Measurements from ENCODE around the gene MNAT1.

The MNAT1 gene

DNA sequence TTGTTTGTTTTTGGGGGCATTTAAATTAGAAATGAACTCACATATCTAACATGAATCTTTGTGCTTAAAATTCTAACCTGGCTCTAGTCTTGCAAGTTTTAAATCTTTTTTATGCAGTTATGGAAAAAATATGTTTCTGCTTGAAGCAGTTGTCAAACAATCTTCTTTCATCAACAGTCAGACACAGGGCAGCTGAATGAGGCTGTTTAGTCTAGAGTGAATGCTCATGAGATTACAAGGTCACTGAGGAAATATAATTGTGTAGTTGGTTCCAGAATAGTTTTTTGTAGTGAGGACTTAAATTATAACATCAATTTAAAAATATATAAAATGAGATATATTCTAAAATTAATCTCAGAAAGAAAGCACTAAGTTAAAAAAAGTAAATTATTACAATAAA, 169.8 kb downstream of the MNAT1 start:
- FAIRE-seq: no peak

DNA sequence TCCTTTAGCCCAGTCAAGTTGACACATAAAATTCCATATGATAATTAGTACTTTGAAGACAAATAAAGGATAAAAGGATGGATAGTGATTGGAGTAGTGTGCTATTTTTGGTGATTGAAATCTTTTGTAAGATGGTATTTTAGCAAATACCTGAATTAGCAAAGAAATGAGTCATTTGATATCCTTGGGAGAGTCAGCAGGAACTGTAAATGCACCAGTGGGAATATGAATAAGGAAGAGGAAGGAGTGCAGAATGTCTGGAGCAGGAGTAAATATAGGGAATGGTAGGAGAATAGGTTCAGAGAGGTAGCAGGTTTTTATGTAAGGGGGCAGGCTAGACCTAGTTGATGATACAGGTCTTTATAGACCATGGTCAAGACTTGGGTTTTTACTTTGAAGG, 171.4 kb downstream of the MNAT1 start:
- no peak for FAIRE-seq

DNA sequence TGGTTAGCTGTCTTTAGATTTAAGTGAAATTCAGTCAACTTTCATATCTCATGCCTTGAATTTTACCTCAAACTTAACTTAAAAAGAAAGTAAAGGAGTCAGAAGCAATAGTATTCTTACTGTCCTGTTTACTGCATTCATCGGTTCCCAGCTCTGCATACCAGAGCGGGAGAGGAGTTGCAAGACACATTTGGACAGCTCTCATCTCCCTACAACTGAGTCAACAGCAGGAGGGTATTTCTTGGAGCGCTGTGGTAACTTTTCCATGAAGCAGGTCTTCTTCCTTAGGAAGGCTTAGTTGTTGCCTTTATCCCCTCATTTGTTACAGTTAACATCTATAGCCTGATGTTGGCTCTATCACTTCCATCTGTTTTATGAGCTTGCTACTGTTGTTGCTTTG, 181.2 kb downstream of the MNAT1 start:
- no peak for FAIRE-seq

DNA sequence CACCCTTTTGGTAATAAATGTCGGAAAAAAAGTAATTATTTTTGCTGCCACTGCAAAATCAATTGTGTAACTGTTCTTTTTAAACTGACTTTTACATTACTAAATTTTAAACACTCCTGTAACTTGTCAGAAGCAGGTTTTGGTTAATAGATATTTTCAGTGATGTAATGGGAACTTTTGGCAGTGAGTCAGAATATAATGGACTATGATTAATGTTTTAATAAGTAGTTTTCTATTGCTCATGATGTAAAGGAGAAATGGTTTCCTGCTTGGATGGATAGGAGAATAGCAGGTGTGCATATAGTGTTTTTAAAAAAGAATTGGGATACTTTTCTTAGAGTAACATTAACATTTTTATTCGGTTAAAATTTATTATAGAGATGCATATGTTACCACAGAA, 187.5 kb downstream of the MNAT1 start:
- FAIRE-seq: no peak

DNA sequence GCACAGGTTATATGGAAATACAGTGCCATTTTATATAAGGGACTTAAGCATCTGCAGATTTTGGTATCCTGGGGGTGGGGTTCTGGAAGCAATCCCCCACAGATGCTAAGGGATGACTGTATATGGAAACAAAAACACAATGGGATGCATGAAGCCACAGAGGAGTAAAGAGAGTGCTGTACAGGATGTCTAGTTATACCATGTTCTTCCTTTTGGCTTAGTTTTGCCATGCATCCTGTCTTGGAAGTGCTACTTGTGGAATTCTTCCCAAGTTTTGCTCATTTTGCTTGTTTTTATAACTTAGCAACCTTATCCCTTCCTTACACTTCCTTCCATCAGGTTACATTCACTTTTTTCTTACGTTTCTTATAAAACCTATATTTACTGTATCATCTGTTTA, 190.7 kb downstream of the MNAT1 start:
- FAIRE-seq: no peak

DNA sequence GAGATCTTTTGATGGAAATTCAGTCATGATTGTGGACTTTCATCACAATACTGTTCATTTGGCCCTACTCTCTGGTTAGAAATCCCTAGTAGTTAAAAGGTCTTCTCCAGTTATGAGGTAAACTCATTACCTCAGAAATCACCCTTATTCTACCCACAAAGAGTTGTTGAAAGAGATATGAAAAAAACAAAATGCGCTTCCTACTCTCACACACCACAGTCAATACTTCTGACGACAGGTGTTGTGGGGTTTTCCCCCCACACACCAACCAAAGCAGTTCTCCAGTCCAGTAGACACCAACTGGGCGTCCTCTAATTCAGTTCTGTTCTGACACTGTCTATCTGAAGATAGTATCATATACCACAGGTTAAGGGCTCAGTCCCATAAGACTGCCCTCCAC, 191.4 kb downstream of the MNAT1 start:
- no peak for FAIRE-seq

DNA sequence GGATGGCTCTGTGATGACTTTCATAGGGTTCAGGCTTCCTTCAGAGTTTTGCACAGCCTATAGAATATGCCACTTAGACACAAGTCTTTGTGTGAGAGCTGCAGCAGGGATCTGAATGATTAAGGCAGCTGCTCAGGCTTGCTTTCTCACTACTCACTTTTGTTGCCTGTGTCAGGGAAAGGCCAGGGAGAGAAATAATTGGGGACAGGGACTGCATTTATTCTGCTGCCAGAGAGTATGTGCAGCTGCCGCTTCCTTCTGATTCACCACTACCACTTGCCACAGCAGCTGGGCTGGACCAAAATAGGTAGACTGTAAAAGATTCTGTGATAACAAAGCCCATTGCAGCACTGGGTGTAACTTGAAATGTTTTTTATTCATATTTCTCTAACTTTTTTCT, 196.7 kb downstream of the MNAT1 start:
- no peak for FAIRE-seq

DNA sequence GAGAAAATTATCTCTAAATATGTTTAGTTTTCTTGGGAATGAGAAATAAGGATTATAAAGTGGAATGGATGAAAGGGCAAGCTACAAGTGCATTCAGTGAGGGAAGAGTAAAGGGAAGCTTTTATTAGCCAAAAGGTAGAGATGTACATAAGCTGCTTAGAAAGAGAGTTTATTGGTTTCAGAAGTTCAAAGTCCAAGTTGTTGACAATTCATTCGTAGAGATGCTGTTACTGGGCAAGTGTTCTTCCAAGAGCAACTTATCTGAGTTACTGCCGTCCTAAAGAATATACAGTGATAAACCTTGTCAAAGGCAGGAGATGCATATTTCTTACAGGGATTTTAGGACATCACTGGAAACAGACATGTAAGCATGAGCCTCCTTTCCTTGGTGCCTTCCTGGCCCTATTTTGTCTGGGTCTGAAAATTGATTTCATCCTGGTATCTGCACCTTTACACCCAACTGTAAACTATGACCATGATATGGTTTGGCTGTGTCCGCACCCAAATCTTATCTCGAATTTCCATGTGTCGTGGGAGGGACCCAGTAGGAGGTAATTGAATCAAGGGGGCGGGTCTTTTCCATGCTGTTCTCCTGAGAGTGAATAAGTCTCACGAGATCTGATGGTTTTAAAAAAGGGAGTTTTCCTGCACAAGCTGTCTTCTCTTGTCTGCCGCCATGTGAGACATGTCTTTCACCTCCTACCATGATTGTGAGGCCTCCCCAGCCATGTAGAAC, 199.5 kb downstream of the MNAT1 start:
- FAIRE-seq: no peak

DNA sequence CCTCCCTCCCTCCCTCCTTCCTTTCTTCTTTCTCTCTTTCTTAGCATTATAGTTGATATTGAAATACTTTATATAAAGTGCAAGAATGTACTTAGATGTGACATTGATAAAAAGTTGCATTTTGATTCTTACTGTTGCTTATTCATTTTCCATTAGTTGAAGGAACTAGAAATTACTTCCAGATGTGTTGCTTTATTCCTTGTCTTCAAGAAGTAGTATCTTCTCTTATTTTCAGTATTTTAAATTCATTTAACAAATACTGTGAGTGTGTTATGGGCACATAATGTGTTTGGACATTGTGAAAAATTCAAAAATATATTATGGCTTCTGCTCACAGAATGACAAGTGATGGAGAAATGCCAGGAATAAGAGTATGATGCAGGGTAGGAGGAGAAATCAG, 200.8 kb downstream of the MNAT1 start:
- FAIRE-seq: no peak

DNA sequence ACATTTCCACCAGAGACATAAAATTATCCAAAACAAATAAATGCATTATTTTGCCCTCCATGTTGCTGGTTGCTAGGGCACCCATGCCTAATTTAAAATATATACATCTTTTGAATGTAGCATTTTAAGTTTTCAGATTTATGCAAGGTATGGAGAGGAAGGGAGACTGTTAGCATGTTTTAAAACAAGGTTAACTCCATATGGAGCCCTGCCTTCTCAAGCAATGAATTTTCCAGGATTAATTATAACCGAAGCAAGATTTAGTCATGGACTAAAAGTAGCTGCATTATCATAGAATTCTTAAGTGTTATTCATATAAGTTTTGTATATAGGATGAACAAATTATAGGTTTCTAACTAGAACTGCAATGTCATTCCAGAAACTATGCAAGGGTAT, 209.1 kb downstream of the MNAT1 start:
- no peak for FAIRE-seq

DNA sequence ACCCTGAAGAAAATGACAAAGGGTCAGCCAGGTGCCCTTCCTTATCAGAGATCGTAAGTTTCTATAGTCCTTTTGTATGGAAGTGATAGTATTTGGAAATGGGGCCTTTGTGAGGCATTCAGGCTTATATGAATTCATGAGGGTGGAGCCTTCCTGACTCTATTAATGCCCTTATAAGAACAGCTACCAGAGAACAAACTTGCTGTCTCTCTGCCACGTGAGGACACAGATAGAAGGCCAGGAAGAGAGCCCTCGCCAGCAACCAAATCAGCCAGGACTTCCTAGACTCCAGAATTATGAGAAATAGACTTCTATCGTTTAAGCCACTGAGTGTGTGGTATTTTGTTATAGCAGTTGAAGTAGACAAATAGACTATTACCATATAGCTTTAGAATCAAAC, 209.6 kb downstream of the MNAT1 start:
- FAIRE-seq: no peak

DNA sequence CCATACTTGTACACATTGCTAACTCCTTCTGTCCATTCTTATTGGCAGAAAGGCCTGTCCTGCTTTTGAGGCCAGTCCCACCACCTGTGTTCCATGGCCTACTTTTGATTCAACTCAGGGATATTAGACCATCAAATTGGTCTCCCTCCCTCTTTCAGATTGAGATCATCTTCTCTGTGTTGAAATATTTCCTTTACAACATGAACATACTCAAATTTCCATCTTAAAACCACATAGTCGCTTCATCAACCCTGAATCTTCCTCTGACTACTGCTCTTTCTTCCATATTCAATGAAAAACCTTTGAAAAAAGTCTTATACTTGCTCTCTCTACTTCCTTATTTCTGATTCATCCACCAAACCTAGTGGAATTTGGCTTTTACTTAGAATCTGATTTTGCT, 211.4 kb downstream of the MNAT1 start:
- no peak for FAIRE-seq

DNA sequence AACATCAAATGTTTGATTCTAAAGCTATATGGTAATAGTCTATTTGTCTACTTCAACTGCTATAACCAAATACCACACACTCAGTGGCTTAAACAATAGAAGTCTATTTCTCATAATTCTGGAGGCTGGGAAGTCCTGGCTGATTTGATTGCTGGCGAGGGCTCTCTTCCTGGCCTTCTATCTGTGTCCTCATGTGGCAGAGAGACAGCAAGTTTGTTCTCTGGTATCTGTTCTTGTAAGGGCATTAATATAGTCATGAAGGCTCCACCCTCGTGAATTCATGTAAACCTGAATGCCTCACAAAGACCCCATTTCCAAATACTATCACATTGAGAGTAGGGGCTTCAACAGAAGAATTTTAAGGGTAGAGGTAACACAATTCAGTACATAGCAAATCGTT, 212.2 kb downstream of the MNAT1 start:
- no peak for FAIRE-seq

DNA sequence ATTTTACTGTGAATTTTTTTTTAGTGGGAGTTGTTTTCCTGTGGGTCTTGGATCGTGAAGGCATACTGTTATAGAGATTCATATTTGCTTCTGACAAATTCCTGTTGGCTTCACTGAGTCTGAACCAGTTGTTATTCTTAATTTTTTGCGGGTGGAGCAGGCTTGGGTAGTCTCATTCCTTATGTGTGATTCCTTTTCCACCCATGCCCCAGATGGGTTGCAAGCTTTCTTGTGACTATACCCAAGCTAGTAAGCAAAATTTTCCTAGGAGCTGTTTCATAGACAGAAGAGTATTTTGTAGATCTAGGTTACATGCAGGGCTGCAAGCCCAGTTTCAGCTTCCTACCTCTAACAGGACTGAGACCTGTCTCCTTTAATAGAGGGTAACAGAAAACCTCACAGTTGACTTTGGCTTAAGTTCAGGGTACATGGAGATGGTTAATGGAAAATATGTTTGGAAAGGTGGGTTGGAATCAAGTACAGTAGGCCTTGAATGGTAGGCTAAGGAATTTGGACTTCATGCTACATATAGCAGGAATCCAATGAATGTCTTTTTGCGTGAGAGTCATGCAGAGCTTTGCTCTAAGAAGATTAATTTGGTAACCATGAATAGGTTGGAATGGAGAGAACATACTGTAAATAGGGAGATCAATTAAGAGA, 217.3 kb downstream of the MNAT1 start:
- no peak for FAIRE-seq

DNA sequence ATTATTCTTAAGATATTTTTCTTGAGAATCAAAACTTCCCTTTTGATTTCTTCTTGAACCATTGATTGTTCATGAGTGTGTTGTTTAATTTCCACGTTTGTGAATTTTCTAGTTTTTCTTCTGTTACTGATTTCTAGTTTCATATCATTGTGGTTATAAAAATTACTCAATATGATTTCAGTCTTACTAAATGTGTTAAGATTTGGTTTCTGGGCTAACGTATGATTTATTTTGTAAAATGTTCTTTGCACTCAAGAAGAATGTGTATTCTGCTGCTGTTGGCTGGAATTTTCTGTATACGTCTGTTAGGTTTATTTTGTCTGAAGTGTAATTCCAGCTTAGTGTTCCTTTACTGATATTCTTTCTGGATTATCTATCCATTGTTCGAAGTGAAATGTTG, 221.6 kb downstream of the MNAT1 start:
- FAIRE-seq: no peak

DNA sequence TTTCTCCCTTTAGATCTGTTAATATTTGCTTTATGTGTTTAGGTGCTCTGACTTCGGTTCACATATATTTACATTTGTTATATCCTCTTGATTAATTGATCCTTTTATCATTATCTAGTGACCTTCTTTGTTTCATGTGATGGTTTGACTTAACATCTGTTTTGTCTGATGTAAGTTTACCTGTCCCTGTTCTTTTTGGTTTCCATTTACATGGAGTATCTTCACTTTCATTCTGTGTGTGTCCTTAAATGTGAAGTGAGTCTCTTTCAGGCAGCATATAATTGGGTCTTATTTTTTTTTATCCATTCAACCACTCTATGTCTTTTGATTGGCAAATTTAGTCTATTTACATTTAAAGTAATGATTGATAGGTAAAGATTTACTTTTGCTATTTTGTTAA, 222.1 kb downstream of the MNAT1 start:
- no peak for FAIRE-seq

DNA sequence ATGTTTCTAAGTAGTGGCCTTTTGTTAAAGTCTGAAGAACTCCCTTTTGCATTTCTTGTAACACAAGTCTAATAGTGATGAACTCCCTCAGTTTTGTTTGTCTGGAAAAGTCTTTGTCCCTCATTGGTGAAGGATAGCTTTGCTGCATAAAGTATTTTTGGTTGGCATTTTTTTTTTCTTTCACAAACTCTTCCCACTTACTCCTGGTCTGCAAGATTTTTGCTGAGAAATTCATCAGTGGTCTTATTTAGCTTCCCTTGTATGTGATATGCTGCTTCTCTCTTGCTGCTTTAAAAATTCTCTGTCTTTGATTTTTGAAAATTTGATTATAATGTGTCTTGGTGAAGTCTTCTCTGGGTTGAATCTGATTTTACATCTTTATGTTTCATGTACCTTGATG, 223.6 kb downstream of the MNAT1 start:
- FAIRE-seq: no peak

DNA sequence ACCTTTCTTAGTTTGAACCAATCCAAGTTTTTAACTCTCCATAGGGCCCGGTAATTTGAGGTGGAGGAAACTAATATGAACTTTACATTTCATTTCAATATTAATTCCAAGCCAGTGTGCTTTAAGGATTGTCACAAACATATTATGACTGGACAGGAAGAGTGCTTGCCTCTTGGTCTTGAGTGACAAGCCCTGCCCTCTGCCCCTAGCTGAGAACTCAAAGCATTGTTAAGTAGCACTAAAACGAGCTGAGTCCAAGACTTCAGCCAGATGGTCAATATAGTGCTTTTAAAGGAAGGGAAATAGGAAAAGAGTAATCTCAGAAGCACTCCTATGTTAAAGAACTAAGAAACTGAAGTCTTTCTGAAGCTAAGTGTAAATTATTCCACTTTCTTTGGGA, 229.2 kb downstream of the MNAT1 start:
- no peak for FAIRE-seq

DNA sequence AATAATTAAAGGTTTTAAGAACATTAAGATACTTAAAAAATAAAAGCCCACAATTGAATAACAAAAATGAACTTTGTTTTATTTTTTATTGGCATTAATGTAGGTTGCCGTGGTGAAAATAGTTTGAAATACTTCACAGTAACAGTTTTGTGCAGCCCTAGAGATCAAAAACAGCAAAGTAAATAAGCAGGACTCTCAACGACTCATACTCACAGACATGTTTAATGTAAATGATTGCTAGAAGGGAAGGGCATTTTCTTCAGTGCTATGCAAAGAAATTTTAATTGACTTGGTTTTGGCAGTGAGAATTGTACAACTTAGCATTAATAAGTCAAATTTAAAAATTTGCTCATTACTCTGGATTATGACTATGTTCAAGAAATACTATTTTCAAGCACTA, 230.3 kb downstream of the MNAT1 start:
- no peak for FAIRE-seq

DNA sequence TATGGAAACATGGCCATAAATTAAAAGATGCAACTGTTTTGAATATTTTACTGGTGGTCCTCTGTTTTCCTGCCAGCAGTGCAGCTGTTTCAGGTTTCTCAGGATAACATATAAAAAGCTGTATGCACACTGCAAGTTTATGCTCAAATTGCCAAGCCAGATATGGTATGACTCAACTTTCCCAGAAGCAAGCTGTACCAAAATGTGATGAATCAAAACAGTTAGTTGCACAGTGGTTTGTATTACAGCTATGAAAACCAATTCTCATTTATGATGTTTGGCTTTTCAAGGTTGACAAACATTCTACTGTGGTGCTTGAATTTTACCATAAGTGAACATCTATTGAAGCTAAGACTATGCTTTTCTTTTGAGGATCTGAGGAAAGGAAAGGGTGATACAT, 230.8 kb downstream of the MNAT1 start:
- no peak for FAIRE-seq

DNA sequence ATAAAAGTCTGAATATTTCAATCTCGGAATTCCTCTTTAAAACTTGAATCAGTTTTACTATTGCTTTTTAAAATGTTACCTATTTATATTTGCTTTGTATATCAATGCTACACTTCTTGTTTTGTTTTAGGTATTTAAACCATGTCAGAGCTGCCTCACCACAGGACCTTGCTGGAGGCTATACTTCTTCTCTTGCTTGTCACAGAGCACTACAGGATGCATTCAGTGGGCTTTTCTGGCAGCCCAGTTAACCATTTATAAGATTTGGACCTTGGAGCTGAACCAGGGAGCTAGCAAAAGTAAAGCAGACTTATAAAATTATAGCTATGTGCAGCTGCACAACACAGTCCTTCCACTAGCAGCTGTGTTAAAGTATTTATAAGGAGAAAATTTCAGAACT, 233.5 kb downstream of the MNAT1 start:
- FAIRE-seq: no peak

DNA sequence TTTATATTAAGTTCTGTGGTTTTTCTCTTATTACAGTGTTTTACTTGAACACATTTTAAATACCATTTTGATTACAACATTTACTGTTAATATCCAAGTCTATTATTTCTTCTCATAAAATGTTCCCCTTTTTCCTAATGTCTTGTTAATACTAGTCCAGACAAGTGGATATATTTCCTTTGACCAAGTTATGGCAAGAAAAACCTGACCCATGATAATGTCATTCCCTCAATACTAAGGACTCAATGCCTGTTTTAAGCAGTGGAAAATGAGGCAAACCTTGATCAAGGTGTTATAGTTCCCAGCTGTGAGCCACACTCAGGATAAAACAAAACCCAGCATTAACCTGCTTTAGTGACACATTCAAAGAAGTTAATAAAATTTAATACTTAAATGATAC, 234.1 kb downstream of the MNAT1 start:
- no peak for FAIRE-seq

DNA sequence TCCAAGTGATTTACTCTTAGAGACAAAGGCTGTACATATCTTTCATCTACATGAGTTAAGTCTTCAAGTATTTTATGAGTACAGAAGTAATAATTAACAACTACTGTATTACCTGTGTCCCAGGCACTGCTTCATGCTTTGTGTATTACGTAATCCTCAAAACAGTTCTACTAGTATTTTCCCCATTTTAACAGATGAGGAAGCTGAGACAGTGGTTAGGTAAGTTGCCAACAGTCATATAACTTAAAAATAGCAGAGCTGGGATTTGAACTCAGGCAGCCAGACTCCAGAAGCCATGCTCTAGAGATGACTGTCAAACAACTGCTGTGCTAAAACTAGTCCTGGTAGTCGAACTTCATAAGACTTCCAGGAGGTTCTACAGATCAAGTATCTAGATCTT, 235.6 kb downstream of the MNAT1 start:
- FAIRE-seq: no peak

DNA sequence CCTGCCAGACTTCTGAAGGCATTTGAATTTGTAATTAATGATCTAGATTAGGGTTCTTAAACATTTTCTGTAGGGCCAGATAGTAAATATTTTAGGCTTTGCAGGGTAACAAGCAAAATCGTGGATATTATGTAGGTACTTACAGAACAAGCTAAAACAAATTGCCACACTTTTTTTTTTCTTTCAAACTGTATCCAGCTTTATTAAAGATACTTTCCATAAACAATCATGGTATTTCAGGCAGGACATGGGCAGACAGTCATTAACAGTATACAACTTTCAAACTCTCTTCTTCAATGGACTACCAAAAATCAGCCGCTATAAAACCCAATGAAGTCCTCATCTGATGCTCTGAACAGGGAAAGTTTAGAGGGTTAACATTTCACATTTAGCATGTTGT, 236.7 kb downstream of the MNAT1 start:
- FAIRE-seq: no peak

DNA sequence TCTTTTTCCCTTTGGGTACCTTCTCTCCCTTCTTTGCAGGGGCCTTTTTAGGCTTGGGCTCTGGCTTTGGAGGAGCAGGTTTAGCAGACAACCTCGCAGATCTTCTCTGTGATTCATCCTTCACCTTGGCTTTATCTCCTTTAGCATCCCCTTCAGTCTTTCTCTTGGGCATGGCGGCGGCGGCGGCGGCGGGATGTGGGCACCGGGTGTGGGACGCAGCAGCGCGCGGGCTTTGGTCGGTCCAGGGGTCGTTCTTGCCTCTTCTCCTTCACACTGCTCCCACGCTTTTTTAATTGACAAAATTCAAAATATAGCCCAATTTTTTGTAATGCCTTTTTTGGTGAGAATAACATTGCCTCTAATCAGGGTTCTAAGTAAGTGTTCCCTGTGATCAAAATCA, 237.7 kb downstream of the MNAT1 start:
- no peak for FAIRE-seq

Measured in TTC549 (cell line).